ENCODE data around the gene PKHD1. TPM values are rescaled to one million over a fixed set of nuclear protein-coding genes. Genes with fewer than 3 reads are reported as not detected.

Gene PKHD1
- total and polyA plus RNA-seq, 2 of the 8 experiments (the other 6 are each of a cell fraction or from before 2014, with no cell fraction given) = 0.06 to 0.09 TPM

- Histone ChIP-seq H2AK5ac (ENCODE audit: low read depth, low read length) (no peak overlapping the region), H3K23me2 (ENCODE audit: low read depth, low read length) (no peaks in the 10 kb centered on the region), H2BK20ac (ENCODE audit: low read length) (no peak overlapping the region), H4K5ac (ENCODE audit: insufficient read length, low read depth, low read length) (no peak overlapping the region), H2BK120ac (replicated peaks; ENCODE audit: low read depth, low read length) (no peak overlapping the region), H2BK5ac (ENCODE audit: low read depth, low read length) (no peak overlapping the region), H2BK12ac (ENCODE audit: low read depth, low read length) (no peak overlapping the region), H3K27ac (ENCODE audit: low read depth, low read length) (no peak overlapping the region), H3K9me3 (ENCODE audit: insufficient read depth in 2 of 2, low read depth in 1 of 2, low read length in 1 of 2) (no peaks in the 10 kb centered on the region), H3K14ac (ENCODE audit: insufficient read length) (no peak overlapping the region), H3K79me2 (ENCODE audit: control insufficient read depth in 1 of 2, insufficient read depth in 2 of 2, low read length in 2 of 2) (no peaks in the 10 kb centered on the region), H3K36me3 (ENCODE audit: control insufficient read depth in 2 of 4, insufficient read depth in 4 of 4, low read length in 3 of 4) (no peaks in the 10 kb centered on the region), H4K8ac (ENCODE audit: extremely low read depth, insufficient read depth, low read length) (no peak overlapping the region), H3K4ac (replicated peaks; ENCODE audit: insufficient read length, low read depth, low read length) (no peak overlapping the region), H2AFZ (ENCODE audit: low read length) (no peak overlapping the region), H3K23ac (ENCODE audit: insufficient read length) (no peak overlapping the region), H4K20me1 (replicated peaks in 1 of 2; ENCODE audit: control insufficient read depth in 1 of 2, insufficient read depth in 2 of 2, low read length in 2 of 2) (no peaks in the 10 kb centered on the region), H3K56ac (replicated peaks; ENCODE audit: insufficient read length, low read depth, low read length) (no peak overlapping the region), H3K79me1 (ENCODE audit: low read depth, low read length) (no peaks in the 10 kb centered on the region), H3K4me1 (replicated peaks in 1 of 4; ENCODE audit: control insufficient read depth in 3 of 4, insufficient read depth in 4 of 4, low read length in 3 of 4) (no peaks in the 10 kb centered on the region; a peak in 1 of 7 replicates), H3K9ac (replicated peaks in 1 of 4; ENCODE audit: extremely low read depth in 1 of 4, low read depth in 3 of 4, low read length in 3 of 4) (no peak overlapping the region), H2BK15ac (ENCODE audit: low read length) (no peak overlapping the region), H3K4me3 (ENCODE audit: extremely low read depth in 1 of 4, insufficient read depth in 2 of 4, low read depth in 3 of 4, low read length in 4 of 4) (no peak overlapping the region), H3K27me3 (replicated peaks in 1 of 4; ENCODE audit: control insufficient read depth in 3 of 4, extremely low read depth in 1 of 4, insufficient read depth in 3 of 4, low read length in 3 of 4) (no peaks in the 10 kb centered on the region), H3K4me2 (ENCODE audit: insufficient read depth in 1 of 2, low read depth in 2 of 2, low read length in 2 of 2) (no peak overlapping the region), H4K91ac (replicated peaks; ENCODE audit: insufficient read length, low read length) (no peak overlapping the region), H3K18ac (ENCODE audit: extremely low read depth, low read length) (no peak overlapping the region)
- FAIRE-seq (no peak), DNase-seq (ENCODE audit: low read depth in 1 of 2, low spot score in 2 of 2) (no peak)
- POLR2A ChIA-PET (ENCODE audit: partially characterized antibody) = no interaction called here
- WGBS, 2 experiments (ENCODE audit: extremely low coverage in 1 of 2, insufficient coverage in 1 of 2, insufficient read length in 1 of 2, insufficient replicate concordance in 2 of 2, low coverage in 1 of 2, low lambda C conversion rate in 2 of 2, missing lambda C conversion rate in 1 of 2) = 90% methylated on average over 1 of the region's 1 CpG; no CpG with 5 or more reads in 1 of the 2 experiments
- TF ChIP-seq BCL11A (IDR thresholded peaks at IDR 0.05; ENCODE audit: low read depth in 2 of 2, low read length in 2 of 2) = no peak
- TF ChIP-seq MAX (IDR thresholded peaks at IDR 0.05) = no peak
- TF ChIP-seq BACH1 (IDR thresholded peaks at IDR 0.05; ENCODE audit: low read length) = no peak
- TF ChIP-seq RXRA (IDR thresholded peaks at IDR 0.05; ENCODE audit: insufficient read depth, low read depth, low read length) = no peak
- no peak for TF ChIP-seq SP1 (IDR thresholded peaks at IDR 0.05; ENCODE audit: low read depth, low read length)
- no peak for TF ChIP-seq TBP (IDR thresholded peaks at IDR 0.05; ENCODE audit: low read depth, low read length)
- TF ChIP-seq TAF1 (IDR thresholded peaks at IDR 0.05; ENCODE audit: low read depth, low read length) = no peak
- TF ChIP-seq EZH2 (IDR thresholded peaks at IDR 0.05; ENCODE audit: low read depth, low read length, severe bottlenecking) = no peak
- TF ChIP-seq KDM5A (IDR thresholded peaks at IDR 0.05; ENCODE audit: low read length) = no peak
- TF ChIP-seq CBX8 (IDR thresholded peaks at IDR 0.05; ENCODE audit: borderline replicate concordance, low read depth, low read length) = no peak
- CTCF ChIA-PET (ENCODE audit: partially characterized antibody) = interaction anchor here (0.6 to 1.2 kb wide), 4 partner anchors 18 to 360 kb away, joined by 3 to 4 read pairs (median 3); no protein-coding TSS in a partner anchor
Observed at GRCh38 chr6:51620971-51621370, 466.4 kb downstream of the PKHD1 start.

Measured in H1 (cell line).